Measurements from ENCODE around the gene NFIC. TPM values are rescaled to one million over a fixed set of nuclear protein-coding genes. Genes with fewer than 3 reads are reported as not detected.

Gene NFIC
- total RNA-seq, 1 experiment from 2014 or later = 8.0 TPM

- no peak overlapping the region for H2BK120ac ChIP-seq (ENCODE audit: low read depth, low read length, poor library complexity, severe bottlenecking)
- H3T11ph ChIP-seq (ENCODE audit: low read length) = no peak overlapping the region
- peaks cover 3% of the 10 kb centered on the region; the same call in 1 of the 2 replicates for H3K27me3 ChIP-seq (ENCODE audit: insufficient read depth, low read length)
- H4K8ac ChIP-seq (replicated peaks; ENCODE audit: insufficient read length, low read depth, low read length) = no peak overlapping the region
- no peak overlapping the region for H2BK20ac ChIP-seq (ENCODE audit: low read depth, low read length, poor library complexity, severe bottlenecking)
- no peak overlapping the region for H3K9ac ChIP-seq (ENCODE audit: extremely low read depth, insufficient read length, low read length)
- H2BK5ac ChIP-seq (ENCODE audit: insufficient read length, low read length) = no peak overlapping the region
- peaks cover 3 to 7% of the 10 kb centered on the region in 2 experiments; a peak in 3 of 4 replicates for H3K4me1 Mint-ChIP-seq
- H3K23ac ChIP-seq (ENCODE audit: insufficient read length, low read depth, low read length) = no peak overlapping the region
- H3K14ac ChIP-seq (ENCODE audit: insufficient read depth, low read length) = no peak overlapping the region
- no peak overlapping the region for H4K91ac ChIP-seq (ENCODE audit: insufficient read length, low read depth, low read length)
- DNase-seq = no peak
- no peak overlapping the region for H2BK12ac ChIP-seq (ENCODE audit: insufficient read length, low read depth, low read length)
- no peaks in the 10 kb centered on the region for H3K79me2 ChIP-seq (ENCODE audit: insufficient read depth, low read length)
- no peak overlapping the region for H4K5ac ChIP-seq (ENCODE audit: insufficient read length, low read depth, low read length)
- peaks cover 26% of the 10 kb centered on the region for H3K27me3 Mint-ChIP-seq (ENCODE audit: low read depth)
- no peak overlapping the region for H2AFZ ChIP-seq (ENCODE audit: low read length)
- no peak overlapping the region for H3K56ac ChIP-seq (ENCODE audit: insufficient read length, low read depth, low read length)
- H4K20me1 ChIP-seq (ENCODE audit: control insufficient read depth, insufficient read depth, insufficient read length) = no peaks in the 10 kb centered on the region
- H3K9me3 Mint-ChIP-seq = 0 out of 5 replicates have a peak, but pooled peaks cover 0 to 8% of the 10 kb centered on the region in 2 experiments
- H3K27ac ChIP-seq (ENCODE audit: insufficient read length, low read depth, low read length) = no peak overlapping the region
- no CpG with 5 or more reads among the region's 2 CpGs for WGBS (ENCODE audit: extremely low coverage, insufficient read length, low lambda C conversion rate)
- no peak overlapping the region for H3K4me2 ChIP-seq (ENCODE audit: insufficient read depth, insufficient read length, low read length)
- H2BK15ac ChIP-seq (ENCODE audit: low read depth, low read length) = no peak overlapping the region
- H3K4me1 ChIP-seq (ENCODE audit: insufficient read depth, low read length) = no peaks in the 10 kb centered on the region
- no peaks in the 10 kb centered on the region for H3K79me1 ChIP-seq (ENCODE audit: insufficient read depth, low read depth, low read length, poor library complexity, severe bottlenecking)
- no peak overlapping the region for H3K4me3 Mint-ChIP-seq
- H2AK5ac ChIP-seq (ENCODE audit: insufficient read length, low read length) = no peak overlapping the region
- H3K36me3 Mint-ChIP-seq (ENCODE audit: insufficient read depth in 1 of 3, low read depth in 3 of 3) = no peaks in the 10 kb centered on the region; a peak in 1 of 7 replicates
- TF ChIP-seq CTCF (conservative IDR thresholded peaks at IDR 0.05) = no peak
- no peaks in the 10 kb centered on the region for H3K9me3 ChIP-seq (ENCODE audit: control insufficient read depth, low read depth, low read length)
- H3K4ac ChIP-seq (ENCODE audit: low read depth, low read length) = no peak overlapping the region
- H3K18ac ChIP-seq (ENCODE audit: insufficient read length, low read depth, low read length) = no peak overlapping the region
- H3K23me2 ChIP-seq (ENCODE audit: insufficient read length, low read depth, low read length, poor library complexity, severe bottlenecking) = peaks cover 4% of the 10 kb centered on the region
- H3K27ac Mint-ChIP-seq = no peak overlapping the region
These were observed 108.2 kb downstream of the NFIC start for GRCh38 chr19:3474614-3475013.
